ENCODE data around the gene DGKG. TPM values are rescaled to one million over a fixed set of nuclear protein-coding genes. Genes with fewer than 3 reads are reported as not detected.

The DGKG gene
- total RNA-seq, 2 experiments from 2014 or later: not detected

- ATAC-seq (ENCODE audit: poor library complexity) (no peak), DNase-seq (no peak)
- intact Hi-C loops (cut with DNase I, micrococcal nuclease): no loop called here
- Mint-ChIP-seq H3K4me1 (ENCODE audit: low read depth) (peaks cover 33% of the 10 kb centered on the region), H3K27ac (no peak overlapping the region), H3K4me3 (no peak overlapping the region), H3K27me3 (peaks cover 80% of the 10 kb centered on the region), H3K9me3 (no peaks in the 10 kb centered on the region), H3K36me3 (ENCODE audit: low read depth) (no peaks in the 10 kb centered on the region)
- H3K27ac ChIP-seq (ENCODE audit: low read depth in 1 of 2, low read length in 2 of 2): no peak overlapping the region
- no peak overlapping the region for H3K4me3 ChIP-seq (ENCODE audit: low read length)
- H3K27me3 ChIP-seq (ENCODE audit: control insufficient read depth in 1 of 2, insufficient read depth in 2 of 2, low read length in 2 of 2): peaks cover 44 to 84% of the 10 kb centered on the region in 2 experiments
- POLR2A ChIA-PET: no interaction called here
- H3K4me1 ChIP-seq (ENCODE audit: insufficient read depth, low read length): peaks cover 35% of the 10 kb centered on the region
- no peaks in the 10 kb centered on the region for H3K36me3 ChIP-seq (ENCODE audit: insufficient read depth, low read length)
- TF ChIP-seq CTCF (IDR thresholded peaks at IDR 0.05): no peak
- H3K9me3 ChIP-seq (ENCODE audit: control insufficient read depth in 1 of 2, insufficient read depth in 1 of 2, low read length in 2 of 2): peaks cover 0 to 15% of the 10 kb centered on the region in 2 experiments
- CTCF ChIA-PET: no interaction called here
Observed at GRCh38 chr3:186105543-186105942, 256.5 kb downstream of the DGKG start.

GRCh38 chr3:186102687-186103086, 259.3 kb downstream of the DGKG start:
- ChIA-PET POLR2A (interaction anchor here (0.6 kb wide), 1 partner anchor 9 kb away, joined by 4 read pairs; no protein-coding TSS in a partner anchor), CTCF (interaction anchor here (0.7 kb wide), 1 partner anchor 160 kb away, joined by 6 read pairs; no protein-coding TSS in a partner anchor)
- Mint-ChIP-seq H3K4me3 (no peak overlapping the region), H3K27ac (no peak overlapping the region), H3K4me1 (ENCODE audit: low read depth) (peaks cover 9% of the 10 kb centered on the region), H3K27me3 (peaks cover 85% of the 10 kb centered on the region), H3K9me3 (no peaks in the 10 kb centered on the region), H3K36me3 (ENCODE audit: low read depth) (no peaks in the 10 kb centered on the region)
- ATAC-seq (ENCODE audit: poor library complexity): no peak
- H3K4me3 ChIP-seq (ENCODE audit: low read length): no peak overlapping the region
- no peak for DNase-seq
- no peak for TF ChIP-seq CTCF (IDR thresholded peaks at IDR 0.05)
- peaks cover 14% of the 10 kb centered on the region for H3K4me1 ChIP-seq (ENCODE audit: insufficient read depth, low read length)
- H3K27ac ChIP-seq (ENCODE audit: low read depth in 1 of 2, low read length in 2 of 2): no peak overlapping the region
- intact Hi-C loops (cut with DNase I, micrococcal nuclease): no loop called here
- peaks cover 40 to 78% of the 10 kb centered on the region in 2 experiments for H3K27me3 ChIP-seq (ENCODE audit: control insufficient read depth in 1 of 2, insufficient read depth in 2 of 2, low read length in 2 of 2)
- H3K36me3 ChIP-seq (ENCODE audit: insufficient read depth, low read length): no peaks in the 10 kb centered on the region
- H3K9me3 ChIP-seq (ENCODE audit: control insufficient read depth in 1 of 2, insufficient read depth in 1 of 2, low read length in 2 of 2): peaks cover 0 to 2% of the 10 kb centered on the region in 2 experiments

GRCh38 chr3:186100398-186100797, 261.6 kb downstream of the DGKG start:
- CTCF ChIA-PET: no interaction called here
- ATAC-seq (ENCODE audit: poor library complexity): no peak
- no peak for TF ChIP-seq CTCF (IDR thresholded peaks at IDR 0.05)
- Histone ChIP-seq H3K27me3 (ENCODE audit: control insufficient read depth in 1 of 2, insufficient read depth in 2 of 2, low read length in 2 of 2) (peaks cover 48 to 78% of the 10 kb centered on the region in 2 experiments), H3K4me1 (ENCODE audit: insufficient read depth, low read length) (peaks cover 8% of the 10 kb centered on the region), H3K36me3 (ENCODE audit: insufficient read depth, low read length) (no peaks in the 10 kb centered on the region), H3K9me3 (ENCODE audit: control insufficient read depth in 1 of 2, insufficient read depth in 1 of 2, low read length in 2 of 2) (no peaks in the 10 kb centered on the region), H3K4me3 (ENCODE audit: low read length) (no peak overlapping the region), H3K27ac (ENCODE audit: low read depth in 1 of 2, low read length in 2 of 2) (no peak overlapping the region)
- Mint-ChIP-seq H3K4me3 (no peak overlapping the region), H3K4me1 (ENCODE audit: low read depth) (no peaks in the 10 kb centered on the region), H3K27ac (no peak overlapping the region), H3K27me3 (peaks cover 85% of the 10 kb centered on the region), H3K36me3 (ENCODE audit: low read depth) (no peaks in the 10 kb centered on the region), H3K9me3 (no peaks in the 10 kb centered on the region)
- DNase-seq: no peak
- POLR2A ChIA-PET: no interaction called here
- intact Hi-C loops (cut with DNase I, micrococcal nuclease): no loop called here
